GM12872 (cell line): Measurements from ENCODE around the gene PLA2G4A.

Experiments used
- TF ChIP-seq, protein P1 (sequence below): IDR thresholded peaks from 3 replicates; pipeline ENCODE4 v1.5.1; 2011; ENCODE audit warnings: low read depth, mild to moderate bottlenecking, low read length, moderate library complexity; ENCODE audit not compliant: insufficient read depth

Gene PLA2G4A

DNA sequence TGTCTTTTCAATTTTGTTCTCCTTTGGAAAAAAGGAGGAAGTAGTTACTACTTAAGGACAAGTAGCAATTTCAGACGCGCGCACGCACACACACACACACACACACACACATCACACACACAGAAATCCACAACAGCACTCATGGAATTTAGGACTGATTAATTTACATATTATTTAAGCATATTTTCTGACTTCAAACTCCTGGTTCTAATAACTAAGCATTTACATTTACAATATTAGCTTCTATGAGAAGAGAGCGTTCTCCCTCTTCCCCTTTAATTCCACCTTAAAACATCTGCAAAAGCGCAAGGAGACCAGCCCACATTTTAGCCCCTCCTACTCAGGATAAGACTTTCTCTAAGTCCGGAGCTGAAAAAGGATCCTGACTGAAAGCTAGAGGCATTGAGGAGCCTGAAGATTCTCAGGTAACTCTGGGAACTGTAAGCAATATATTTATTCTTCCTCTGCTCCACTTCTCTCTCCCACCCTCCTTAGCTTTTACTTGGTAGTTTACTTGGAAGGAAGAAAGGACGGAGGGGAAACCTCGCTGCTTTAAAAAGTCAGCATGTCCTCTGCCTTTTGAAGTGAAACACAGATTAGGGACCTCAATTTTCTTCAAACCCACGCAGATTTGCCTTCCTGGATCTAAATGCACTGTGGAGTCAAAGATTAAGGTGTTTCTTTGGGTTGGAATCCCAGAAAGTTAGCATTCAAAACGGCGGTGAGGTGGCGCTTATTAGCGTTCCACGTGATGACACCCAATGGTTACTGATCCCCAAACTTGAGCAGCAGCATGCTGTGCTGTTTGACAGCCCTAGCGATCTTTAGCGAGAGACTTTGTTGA is at the start of gene PLA2G4A:
Gene PLA2G4A, plus strand, starts transcription at position 339 of the 844 bp plus-strand sequence. CDS start 25,406 bp downstream, outside the sequence.
- TF ChIP-seq, protein P1, sequence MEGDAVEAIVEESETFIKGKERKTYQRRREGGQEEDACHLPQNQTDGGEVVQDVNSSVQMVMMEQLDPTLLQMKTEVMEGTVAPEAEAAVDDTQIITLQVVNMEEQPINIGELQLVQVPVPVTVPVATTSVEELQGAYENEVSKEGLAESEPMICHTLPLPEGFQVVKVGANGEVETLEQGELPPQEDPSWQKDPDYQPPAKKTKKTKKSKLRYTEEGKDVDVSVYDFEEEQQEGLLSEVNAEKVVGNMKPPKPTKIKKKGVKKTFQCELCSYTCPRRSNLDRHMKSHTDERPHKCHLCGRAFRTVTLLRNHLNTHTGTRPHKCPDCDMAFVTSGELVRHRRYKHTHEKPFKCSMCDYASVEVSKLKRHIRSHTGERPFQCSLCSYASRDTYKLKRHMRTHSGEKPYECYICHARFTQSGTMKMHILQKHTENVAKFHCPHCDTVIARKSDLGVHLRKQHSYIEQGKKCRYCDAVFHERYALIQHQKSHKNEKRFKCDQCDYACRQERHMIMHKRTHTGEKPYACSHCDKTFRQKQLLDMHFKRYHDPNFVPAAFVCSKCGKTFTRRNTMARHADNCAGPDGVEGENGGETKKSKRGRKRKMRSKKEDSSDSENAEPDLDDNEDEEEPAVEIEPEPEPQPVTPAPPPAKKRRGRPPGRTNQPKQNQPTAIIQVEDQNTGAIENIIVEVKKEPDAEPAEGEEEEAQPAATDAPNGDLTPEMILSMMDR = no peak

DNA sequence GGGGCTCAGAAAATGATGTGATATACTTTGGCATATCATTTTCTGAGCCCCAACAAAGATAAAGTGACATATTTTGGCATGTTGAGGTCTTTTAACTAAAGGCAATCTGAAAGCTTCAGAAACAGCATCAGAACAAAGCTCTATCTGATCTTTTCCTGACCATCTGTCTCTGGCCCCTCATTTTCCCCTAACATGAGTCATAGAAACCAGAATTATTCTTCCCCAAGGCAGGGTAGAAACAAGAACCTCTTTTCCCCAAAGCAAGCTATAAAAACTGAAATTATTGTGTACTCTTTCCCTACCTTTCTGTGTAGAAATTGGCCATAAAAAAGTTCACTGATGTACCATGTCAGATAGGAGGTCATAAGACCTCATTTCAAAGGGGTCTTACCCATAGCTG is 48.7 kb upstream of the PLA2G4A start:
- TF ChIP-seq, protein P1 = no peak

DNA sequence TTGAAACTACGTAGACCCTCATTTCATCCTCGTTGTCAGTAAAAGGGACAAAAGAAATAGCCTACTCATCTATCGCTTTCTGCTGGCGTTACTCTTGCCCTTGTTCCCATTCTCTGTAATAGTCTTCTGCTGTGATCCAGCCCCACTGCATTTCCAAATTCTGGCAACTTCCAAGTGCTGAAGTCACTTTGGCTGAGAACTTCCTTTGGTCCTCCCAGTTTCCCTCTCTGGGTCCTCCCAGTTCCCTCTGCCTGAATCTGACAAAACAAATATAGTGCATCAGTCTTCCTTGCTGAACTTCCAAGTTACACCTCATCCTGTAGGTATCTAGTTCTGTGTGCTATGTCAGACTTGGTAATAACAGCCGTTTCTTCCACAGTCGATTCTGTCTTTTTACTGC is 47.0 kb upstream of the PLA2G4A start:
- TF ChIP-seq, protein P1 = no peak

DNA sequence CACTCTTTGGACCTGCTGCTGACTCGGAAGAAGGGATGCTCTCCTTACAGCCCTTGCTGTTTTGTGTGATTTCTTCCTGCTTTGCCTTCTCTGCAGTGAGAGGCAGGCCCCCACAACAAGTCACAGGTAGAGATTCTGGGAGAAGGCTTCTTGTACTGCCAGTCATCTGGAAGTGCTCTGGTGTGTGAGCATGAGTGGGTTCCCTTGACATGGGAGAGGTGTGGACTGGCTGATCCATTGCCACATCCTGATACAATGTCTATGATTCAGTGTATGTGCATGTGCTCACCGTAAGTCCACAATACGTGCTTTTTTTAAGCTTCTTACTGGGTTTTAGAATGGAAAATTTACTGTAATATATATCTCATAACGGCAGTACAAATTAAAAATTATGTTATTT is 46.0 kb upstream of the PLA2G4A start:
- TF ChIP-seq, protein P1 = no peak

DNA sequence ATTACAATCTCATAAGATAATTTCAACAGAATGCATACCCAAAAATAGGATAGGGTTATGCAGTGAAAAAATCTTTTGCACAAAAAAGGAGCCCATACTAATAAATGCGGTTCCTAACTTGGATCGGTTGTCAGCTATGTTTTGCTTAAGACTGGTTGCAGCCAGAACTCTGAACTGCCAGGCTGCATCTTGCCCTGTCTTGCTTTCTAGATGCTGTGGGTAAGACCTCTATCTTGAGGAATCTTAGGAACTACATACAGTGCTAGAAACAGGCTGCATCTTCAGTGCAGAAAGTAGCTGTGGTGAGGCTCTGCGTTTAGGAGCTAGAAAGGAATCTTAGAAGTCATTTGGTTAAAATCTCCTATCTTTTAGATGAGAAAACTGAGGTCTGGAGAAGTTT is 45.6 kb upstream of the PLA2G4A start:
- TF ChIP-seq, protein P1 = no peak

DNA sequence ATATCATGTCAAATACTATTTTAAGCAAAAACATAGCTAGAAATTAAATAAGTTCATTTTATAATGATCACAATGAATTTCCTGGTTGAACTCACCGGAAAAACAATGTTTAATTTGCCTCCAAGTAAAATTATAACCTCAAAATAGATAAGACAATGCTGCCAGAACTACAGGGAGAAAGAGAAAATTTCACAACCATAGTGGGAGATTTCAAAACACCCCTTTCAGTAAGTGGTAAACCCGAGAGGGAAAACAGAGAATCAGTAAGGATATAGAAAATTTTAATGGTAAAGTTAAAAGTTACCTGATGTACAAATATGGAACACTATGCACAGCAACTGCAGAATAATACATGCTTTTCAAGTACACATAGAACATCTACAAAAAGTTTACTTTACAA is 43.2 kb upstream of the PLA2G4A start:
- TF ChIP-seq, protein P1 = no peak

DNA sequence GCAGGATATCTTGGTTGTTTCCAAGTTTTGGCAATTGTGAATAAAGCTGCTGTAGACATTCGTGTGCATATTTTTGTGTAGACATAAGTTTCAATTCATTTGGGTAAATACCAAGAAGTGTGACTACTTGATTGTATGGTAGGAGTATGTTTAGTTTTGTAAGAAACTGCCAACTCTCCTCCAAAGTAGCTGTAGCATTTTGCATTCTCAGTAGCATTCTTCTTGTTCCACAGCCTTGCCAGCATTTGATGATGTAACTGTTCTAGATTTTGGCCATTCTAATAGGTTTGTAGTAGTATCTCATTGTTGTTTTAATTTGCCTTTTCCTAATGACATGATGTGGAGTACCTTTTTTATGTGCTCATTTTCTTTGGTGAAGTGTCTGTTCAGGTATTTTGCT is 38.6 kb upstream of the PLA2G4A start:
- TF ChIP-seq, protein P1 = no peak
